Ecto neural progenitor cell (in vitro differentiated cells): ENCODE results near the gene MAD2L2.

ENCODE experiments used
- DNase-seq: peaks from one replicate; pipeline ENCODE4 v3.0.0-alpha.2; 2018; ENCODE audit warnings: low spot score

MAD2L2 gene

DNA sequence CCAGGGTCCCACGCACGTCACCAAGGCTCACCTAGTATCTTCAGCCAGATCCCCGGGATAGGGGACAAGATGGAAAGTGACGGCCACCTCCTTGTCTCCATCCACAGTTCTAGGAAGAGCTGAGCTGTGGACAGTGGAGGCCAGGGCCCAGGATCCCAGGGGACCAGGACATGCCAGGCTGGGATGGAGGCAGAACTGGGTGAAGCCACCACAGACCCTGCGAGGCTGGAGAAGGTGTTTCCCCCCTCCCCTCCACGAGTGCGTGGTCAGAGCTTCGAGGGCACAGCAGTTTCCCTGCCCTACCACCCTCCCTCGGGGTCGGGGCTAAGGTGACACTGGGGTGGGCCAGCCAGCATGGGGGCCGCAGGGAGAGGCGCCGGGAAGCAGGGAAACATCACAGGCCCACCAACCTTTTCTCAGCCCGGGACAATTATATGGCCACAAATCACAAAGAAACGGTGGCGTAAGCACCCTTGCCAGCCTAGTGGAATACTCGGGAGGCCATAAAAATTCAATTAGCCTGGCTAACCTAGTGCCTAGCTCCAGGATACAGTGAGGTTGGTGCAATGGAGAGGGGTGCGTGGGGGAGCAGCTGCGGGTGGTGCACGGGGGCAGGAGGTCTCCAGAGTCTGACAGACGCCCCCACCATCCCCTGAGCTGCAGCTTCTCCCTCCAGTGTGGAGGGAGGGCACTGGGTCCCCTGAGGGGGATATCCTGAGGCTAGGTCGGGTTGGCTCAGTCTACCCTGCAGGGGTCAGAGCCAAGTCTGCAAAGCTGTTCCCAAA, 23.9 kb upstream of the MAD2L2 start:
- DNase-seq, result no peak

DNA sequence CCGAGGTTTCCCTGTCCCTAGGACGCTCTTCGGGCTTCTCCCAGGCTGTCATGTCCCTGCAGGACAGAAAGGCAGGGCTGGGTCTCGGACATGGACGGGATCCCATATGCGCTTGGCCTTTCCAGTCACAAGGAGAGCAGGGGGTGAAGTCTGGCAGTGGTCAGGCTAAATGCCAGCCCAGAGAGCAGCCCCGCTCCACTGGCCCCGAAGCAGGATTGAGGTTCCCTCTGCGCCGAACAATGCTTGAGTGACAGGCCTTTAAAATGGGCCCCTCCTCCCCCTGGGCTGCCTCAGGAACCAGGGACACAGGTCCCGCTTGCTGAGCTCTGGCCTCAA, 23.2 kb upstream of the MAD2L2 start:
- DNase-seq, result peak; percentile 63

DNA sequence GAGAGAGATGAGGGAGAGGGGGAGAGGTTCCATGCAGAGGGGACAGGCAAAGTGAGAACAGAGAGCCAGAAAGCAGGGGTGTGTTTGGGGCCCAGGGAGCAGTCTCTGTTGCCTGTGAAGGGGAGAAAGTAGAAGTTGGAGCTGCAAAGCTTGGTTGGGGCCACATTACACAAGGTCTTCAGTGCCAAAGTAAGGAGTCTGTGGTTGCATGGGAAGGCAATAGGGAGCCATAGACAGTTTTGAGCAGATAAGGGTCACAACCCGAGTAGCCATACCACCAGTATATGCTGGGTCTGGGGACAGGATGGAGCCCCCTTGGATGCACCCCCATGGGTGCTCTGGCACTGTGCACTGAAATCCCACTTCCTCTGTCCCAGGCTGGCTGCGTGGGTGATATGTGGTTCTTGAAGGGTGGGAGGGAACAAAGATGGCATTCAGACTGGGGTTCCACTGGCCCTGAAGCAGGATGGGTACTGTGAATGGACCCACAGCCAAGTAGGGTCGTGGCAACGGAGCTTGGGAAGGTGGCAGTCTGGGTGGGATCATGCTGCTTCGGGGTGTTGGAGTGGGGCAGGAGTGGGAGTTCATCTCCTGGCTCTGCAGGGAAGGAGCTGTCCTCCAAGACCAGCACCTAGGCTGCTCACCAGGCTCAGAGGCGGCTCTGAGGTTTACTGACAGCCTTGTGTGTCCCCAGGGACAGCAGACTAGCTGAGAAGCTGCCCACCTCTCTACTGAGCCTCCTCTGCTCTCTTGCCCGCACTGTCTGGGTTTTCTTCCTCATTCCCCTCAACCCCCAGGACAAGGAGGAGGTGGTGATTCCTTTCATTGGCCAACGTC, 22.6 kb upstream of the MAD2L2 start:
- no peak for DNase-seq

DNA sequence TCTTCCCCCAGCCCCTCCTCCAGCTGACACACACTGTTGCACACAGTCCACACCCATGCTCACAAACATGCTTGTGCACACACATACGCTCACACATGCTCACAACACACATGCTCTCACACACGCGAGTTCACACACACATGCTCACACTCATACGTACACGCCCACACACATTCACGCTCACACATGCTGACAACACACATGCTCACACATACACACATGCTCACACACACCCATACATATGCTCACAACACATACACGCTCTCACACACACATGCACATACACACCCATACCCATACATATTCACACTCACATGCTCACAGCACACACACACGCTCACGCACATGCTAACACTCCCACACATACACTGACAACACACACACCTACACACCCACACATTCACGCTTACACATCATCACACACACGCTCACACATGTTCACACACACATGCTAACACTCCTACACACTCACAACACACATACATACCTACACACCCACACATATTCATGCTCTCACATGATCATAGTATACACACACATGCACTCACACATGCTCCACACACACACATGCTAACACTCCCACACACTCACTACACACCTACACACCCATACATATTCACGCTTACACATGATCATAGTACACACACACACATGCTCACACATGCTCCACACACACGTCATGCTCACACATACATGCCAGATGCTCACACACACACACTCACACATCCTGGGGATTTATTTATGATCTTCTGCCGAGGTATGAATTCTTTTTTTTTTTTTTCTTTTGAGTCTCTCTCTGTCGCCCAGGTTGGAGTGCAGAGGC, 21.2 kb upstream of the MAD2L2 start:
- DNase-seq, result no peak

DNA sequence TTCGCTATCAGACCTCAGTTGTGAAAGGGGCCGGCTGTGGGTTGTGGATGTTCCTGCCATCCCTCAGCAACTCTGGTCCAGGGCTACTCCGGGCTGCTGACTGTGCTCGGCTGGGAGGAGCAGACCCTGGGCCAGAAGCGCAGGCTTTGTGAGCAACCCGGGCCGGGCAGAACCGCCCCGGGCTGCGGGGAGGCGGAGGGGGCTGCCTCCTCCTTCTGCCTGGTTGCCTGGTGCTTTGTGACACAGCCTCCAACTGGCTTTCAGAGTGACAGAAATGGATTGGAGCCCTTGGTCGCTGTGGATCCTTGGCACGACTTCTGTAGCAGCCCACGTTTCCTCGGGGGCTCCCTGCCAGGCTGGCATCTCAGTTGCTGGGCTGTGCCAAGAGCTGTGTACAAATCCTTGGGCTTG, 20.6 kb upstream of the MAD2L2 start:
- DNase-seq, result no peak

DNA sequence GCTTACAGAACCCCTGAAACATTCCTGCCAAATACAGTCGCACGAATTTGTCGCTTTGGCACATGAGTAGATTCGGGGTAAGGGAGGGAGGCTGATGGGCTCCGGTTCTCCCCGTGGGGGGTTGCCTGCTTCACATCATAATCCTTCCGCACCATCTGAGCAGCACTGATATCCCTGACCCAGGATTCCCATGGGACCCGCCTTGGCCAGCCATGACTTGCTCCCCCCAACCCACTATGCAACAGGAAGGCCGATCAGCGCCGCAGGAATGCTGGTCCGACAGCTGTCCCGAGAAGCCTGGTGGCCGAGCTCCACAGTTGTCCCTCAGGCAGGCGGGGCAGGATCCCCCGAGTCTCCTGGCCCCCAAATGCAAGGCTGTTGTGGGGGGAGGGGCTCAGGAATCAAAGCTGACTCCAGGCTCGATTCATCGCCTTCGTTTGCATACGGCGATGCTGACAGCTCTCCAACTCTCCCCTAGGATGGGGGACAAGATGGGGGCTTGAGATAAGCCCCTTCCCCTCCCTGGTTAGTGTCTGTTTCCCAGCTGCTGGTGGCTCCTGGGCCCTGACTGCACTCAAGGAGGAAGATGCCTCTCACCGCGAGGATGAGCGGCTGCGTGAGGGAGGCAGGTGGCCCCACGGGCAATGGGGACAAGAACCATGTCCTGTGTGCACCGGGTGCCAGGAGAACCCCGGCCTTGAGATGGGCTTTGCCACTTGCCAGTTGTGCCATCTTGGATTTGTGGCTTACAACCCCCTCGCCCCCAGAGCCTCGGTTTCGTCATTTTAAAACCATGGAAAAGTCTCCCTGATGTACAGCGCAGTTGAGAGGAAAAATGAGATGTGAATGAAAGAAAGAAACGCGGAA, 19.9 kb upstream of the MAD2L2 start:
- DNase-seq, result no peak

DNA sequence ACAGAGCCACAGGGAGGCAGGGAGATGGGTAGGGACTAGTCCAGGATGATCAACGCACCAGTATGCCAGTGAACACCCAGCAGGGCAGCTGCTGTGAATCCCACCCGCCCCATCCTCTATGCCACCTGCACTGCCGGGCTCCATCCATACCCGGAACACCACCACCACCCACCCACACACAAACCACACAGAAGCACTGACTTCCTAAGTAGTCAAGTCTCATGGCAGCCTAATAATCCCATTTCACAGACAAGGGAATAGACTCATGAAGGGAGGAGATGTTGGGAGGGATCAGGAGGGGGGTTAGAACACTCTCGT, 16.9 kb upstream of the MAD2L2 start:
- DNase-seq, result no peak

DNA sequence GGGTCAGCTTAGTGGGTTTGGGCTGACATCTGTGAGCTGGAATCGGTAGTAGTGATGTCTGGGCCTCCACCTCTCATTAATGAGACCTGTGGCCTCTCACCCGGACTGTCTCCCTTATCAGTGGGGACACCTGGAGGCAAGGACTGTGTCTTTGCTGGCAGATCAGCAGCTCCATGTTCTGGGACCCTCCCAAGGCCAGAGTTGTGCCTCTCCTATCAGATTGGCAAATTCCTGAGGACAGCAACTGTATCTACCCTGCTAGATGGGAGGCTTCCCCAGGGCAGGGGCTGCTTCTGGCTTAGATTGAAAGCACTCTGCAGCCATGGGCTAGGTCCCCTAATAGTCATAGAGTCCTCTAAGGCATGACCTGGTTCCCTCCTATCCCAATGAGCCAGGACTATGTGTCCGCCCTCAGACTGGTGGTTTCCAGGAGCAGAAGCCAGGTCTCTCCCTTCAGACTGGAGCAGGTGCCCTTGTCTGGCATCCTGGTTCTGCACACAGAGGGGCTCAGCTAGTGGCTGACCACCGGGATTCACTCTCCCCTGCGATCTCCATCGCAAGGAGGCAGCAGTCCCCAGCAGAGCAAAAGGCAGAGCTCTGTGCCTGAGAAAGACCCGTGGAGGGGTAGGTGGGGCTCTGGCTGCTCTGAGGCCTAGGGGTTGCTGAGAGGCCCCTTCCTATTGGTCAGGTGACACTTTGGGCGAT, 16.4 kb upstream of the MAD2L2 start:
- no peak for DNase-seq

DNA sequence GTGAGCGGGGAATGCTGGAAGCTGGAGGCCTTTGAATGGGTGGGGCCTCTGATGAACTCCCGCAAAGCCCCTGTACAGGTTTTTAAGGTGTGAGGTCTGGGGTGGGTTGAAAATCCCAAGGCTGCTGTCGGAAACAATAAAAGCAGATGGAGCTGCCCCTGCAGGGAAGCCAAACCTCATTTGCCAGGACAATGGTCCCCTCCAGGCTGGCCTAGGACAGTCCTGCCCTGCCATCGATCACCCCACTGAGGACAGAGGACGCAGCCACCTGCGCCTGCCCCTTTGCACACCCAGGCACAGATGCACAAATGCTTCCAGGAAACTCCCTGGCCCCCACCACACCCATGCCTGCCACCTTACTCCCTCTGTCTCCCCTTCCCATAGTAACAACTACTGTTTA, 14.9 kb upstream of the MAD2L2 start:
- DNase-seq, result no peak

DNA sequence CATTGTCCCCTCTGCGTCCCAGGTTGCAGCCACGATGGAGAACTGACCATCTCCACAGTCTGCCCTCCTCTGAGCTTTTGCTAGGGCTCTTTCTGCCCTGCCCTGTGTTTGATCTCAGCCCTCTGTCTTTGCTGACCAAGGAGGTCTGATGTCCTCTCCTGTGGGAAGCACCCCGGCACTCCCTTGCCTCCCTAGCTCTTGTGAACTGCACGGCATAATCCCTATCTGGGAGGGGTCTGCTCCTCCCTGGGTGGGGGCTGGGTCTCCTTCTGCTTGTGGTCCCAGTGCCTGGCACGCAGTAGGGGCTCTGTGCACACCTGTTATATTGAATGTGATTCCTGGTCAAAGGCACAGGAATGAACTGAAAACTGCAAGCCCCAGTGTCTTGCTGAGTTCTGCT, 13.0 kb upstream of the MAD2L2 start:
- DNase-seq, result no peak

DNA sequence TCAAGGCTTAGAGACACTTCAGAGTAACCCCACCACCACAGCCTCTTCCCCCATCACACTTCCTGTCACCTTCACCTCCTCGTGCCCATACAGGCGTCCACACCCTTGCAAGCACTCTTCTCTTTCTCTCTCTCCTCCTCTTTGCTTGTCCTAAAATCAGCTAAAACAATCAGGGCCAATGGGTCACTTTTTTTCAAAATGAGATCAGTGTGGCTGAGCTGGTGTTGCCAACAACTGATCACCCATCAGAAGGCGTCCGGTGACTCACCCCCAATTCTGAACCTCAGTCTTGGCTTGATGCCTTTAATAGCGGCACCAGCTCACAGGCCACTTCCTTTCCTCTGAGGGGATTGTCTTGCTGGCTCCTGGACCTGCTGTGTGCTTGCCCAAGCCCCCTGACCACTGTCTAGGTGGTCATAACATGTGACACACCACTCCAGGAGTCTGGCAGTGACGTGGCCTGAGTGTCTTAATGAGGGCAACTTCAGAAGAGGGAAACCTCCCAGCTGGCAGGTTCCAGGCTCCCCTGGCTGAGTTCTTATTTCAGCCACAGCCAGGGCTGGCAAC, 12.2 kb upstream of the MAD2L2 start:
- DNase-seq, result no peak

DNA sequence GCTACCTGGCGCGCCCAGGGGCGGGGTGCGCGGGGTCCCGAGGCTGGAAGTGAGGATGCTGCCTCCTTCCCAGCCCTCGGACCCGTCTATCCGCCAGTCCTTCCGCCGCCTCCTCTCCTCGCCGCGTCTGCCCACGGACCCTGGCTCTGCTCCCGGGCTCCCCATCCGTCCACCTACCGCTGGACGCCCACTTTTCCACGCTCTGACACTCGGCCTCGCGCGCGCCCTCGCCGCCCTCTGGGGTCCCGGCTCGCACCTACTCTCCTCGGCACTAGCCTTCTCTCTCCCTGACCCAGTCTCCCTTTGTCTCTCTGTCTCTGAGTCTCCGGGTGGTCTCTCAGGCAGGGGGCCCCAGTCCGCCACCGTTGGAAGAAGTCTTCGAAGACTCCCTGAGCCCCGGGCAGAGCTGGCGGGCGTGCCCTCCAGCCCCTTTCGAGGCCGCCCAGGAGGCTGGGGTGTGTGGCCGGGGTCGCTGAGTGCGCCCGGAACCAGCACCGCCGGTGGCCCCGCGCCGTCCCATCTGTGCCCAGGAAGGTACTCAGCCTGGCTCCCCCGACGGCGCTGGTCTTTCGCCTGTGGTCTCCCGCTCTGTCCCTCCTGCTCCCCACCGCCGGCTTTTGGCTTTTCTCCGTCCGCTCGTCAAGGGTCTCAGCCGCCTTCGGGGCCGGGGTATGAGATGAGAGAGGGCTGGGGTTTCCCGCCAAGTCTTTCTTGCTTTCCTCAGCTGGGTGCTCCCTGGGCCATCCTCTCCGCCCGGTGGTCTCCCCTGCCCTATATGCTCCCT, 11.2 kb upstream of the MAD2L2 start:
- peak; percentile 64 for DNase-seq

DNA sequence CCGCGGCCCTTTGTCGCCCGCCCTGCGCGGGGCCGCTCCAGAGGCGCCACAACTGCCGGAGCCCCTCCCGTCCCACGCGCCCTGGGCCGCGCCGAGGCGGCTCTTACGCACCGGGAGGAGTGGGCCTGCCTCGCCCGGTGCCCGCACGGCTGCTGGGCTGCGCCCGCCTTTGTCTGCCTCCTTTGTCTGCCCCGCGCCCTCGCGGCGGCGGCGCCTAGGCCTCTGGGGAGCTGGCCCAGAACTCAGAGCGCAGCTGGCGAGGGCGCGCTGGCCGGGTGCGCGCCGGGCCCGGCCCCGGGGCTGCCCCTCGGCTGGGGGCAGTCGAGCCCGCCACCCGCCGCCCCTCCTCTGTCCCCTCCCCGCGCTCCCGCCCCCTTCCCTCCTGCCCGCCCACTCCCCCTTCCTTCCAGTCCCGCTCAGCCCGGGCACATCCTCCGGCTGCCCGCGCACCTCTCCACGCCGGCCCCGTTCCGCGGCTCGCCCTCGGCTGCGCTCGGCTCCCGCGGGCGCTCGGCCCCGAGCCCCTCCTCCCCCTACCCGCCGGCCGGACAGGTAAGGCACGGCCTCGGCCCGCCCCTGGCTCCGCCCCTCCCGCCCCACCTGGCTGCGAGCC, 10.5 kb upstream of the MAD2L2 start, which contains the start of gene DRAXIN:
DRAXIN (plus strand) TSS at position 409 of the 613 bp plus-strand sequence. CDS start 14,549 bp downstream, outside the sequence.
- DNase-seq, result peak; percentile 82

DNA sequence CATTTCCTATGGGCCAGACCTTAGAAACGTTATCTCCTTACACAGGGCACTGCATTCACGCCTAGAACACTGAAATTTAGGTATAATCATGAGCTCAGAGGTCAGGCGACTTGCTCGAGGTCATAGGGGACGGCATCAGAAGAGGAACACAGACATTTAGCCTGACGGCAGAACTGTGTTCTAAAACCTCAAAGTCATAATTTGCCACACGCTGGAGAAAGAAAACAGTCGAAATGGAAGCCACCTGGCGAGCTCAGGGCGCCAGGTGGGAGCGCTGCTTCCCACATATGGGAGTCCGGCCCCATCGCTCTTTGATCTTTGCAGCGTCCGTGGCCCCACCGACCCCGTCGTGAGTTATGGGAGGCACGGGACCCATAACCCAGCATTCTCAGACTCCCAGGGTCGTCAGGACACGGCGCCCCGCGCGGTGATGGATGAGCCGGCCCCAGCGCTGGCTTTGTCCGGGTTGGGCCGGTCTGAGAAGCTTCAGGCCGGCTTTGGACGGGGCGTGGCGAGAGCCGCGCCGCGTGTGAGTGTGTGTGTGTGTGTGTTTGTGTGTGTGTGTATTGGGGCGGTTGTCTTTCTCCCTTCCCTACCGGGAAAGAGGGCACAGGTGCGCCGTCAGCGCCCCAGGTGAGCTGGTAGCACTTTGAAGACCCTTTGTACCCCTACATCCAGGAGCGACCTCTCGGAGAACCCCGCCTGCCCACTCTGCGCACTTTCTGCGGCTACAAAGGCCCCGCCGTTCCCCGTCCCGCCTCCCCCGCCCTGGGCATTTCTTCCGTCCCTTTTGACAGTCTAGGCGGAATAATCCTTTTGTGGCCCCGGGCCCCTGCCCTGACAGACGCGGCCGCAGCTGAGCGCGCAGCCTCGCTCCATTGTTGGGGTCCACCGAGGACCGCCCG, 9.7 kb upstream of the MAD2L2 start:
- peak; percentile 85 for DNase-seq

DNA sequence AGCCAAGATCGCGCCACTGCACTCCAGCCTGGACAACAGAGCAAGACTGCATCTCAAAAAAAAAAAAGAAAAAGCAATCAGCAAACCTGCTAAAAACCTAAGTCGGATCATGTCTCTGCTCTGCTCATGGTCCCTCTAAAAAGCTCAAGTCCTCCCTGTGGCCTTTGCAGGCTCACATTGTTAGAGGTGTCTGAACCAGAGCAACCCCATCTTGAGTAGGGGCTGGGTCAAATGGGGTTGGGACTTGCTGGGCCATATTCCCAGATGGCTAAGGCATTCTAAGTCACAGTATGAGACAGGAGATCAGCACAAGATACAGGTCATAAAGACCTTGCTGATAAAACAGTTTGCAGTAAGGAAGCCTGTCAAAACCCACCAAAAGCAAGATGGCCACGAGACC, 7.6 kb upstream of the MAD2L2 start:
- no peak for DNase-seq

DNA sequence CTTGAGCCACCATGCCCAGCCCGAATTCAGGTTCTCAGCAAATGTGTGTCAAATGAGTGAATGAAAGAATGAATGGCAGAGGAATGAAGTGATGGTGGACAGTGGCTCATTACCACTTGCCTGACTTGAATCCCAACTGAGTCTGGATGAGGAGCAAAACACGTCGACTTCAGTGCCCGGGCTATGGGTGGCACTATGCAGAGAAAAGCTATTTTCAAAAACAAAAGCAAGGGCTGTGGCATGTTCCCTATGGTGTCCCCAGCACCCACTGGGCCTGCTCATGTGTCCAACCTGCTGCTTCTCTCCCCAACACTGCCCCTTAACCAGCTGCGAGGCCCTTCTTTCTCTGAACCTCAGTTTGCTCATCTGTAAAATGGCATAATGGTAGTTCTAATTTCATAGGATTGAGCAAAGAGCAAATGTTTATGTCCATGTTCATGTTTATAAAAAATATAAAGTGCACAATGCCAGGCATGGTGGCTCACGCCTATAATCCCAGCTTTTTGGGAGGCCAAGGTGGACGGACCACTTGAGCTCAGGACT, 4.3 kb upstream of the MAD2L2 start:
- no peak for DNase-seq

DNA sequence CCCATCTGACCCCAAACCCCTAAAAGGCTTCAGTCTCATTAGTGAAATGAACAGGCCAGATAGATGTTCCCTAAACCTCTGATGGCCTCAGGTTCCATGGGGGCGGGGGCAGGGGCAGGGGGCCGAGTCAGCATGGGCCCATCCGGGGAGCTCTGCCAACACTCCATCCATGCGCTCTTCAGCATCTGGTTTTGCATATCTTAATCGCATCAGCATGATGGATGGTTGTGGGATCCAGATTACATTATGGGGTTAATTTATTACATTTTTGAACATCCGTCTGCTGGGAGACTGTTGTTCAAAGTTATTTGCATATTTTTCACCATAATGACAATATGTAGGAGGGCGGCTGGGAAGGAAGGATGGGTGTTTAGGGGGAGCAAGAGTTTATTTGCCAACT, 3.1 kb upstream of the MAD2L2 start:
- no peak for DNase-seq

DNA sequence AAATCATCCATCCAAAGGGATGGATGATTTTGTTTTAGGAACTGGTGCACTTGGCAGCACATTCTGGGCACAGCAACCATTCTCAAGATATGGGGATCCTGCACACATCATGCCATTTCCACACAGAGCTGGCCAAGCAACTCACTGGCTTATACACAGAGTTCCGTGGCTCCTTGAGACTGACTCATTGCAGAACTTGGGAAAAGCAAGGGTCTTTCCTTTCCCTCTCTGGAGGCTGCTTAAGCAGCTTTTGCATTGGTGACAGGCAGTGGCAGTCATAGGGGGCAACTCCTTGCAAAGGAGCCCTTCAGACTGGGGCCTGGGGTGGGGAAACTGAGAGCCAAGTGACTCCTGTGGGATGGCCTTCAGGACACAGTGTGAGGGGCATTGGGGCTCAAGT, 1.9 kb upstream of the MAD2L2 start:
- no peak for DNase-seq
